Left forelimb (tissue), 1 donor: ENCODE measurements around the gene FOXRED1.
"Not testable (repeated sequence)": the region's sequence is repeated elsewhere in the genome, so short reads cannot be mapped to it uniquely, and the experiment has no call there.

Experiments used
- DNase-seq: peaks from one replicate; pipeline ENCODE4 v3.0.0-alpha.2; 2018; ENCODE audit warnings: low spot score

FOXRED1 gene

GRCh38 chr11:126277322-126277721, 8.4 kb downstream of the FOXRED1 start:
- DNase-seq = peak; percentile 25

- no peak for DNase-seq
These were observed 8.8 kb downstream of the FOXRED1 start for GRCh38 chr11:126277780-126278179.

GRCh38 chr11:126279191-126279590, 10.2 kb downstream of the FOXRED1 start:
- DNase-seq = peak; percentile 9

GRCh38 chr11:126280595-126280994, 11.6 kb downstream of the FOXRED1 start:
- no peak for DNase-seq

GRCh38 chr11:126281245-126281644, 12.3 kb downstream of the FOXRED1 start:
- no peak for DNase-seq

- peak; percentile 50 for DNase-seq
These were observed 12.8 kb downstream of the FOXRED1 start for GRCh38 chr11:126281666-126282175.

- peak; percentile 76 for DNase-seq
These were observed 13.4 kb downstream of the FOXRED1 start for GRCh38 chr11:126282361-126282735.

- peak; percentile 85 for DNase-seq
These were observed 14.0 kb downstream of the FOXRED1 start, which contains the start of gene TIRAP for GRCh38 chr11:126282736-126283591. TIRAP (plus strand) TSS chr11:126283093; CDS start chr11:126290895, 7,802 bp downstream.

- no peak for DNase-seq
These were observed 15.9 kb downstream of the FOXRED1 start for GRCh38 chr11:126284829-126285228.

GRCh38 chr11:126288237-126288636, 19.3 kb downstream of the FOXRED1 start:
- no peak for DNase-seq

GRCh38 chr11:126290887-126291286, 21.9 kb downstream of the FOXRED1 start:
- DNase-seq = no peak

- no peak for DNase-seq
These were observed 24.8 kb downstream of the FOXRED1 start for GRCh38 chr11:126293726-126294125.

- no peak for DNase-seq
These were observed 28.1 kb downstream of the FOXRED1 start for GRCh38 chr11:126297004-126297403.

GRCh38 chr11:126303623-126304456, 34.9 kb downstream of the FOXRED1 start, which contains the start of gene DCPS:
DCPS (plus strand) TSS chr11:126304060; CDS start chr11:126304081, 21 bp downstream.
- DNase-seq = peak; percentile 96

GRCh38 chr11:126304457-126305075, 35.6 kb downstream of the FOXRED1 start:
- no peak for DNase-seq

- no peak for DNase-seq
These were observed 36.7 kb downstream of the FOXRED1 start for GRCh38 chr11:126305699-126306098.

- DNase-seq = no peak
These were observed 38.8 kb downstream of the FOXRED1 start for GRCh38 chr11:126307706-126308105.

GRCh38 chr11:126308271-126308671, 39.3 kb downstream of the FOXRED1 start:
- no peak for DNase-seq

- DNase-seq = not testable (repeated sequence)
These were observed 39.8 kb downstream of the FOXRED1 start for GRCh38 chr11:126308771-126309170.

- peak; percentile 81 for DNase-seq
These were observed 41.4 kb downstream of the FOXRED1 start for GRCh38 chr11:126310200-126310991.

- DNase-seq = no peak
These were observed 42.0 kb downstream of the FOXRED1 start for GRCh38 chr11:126310992-126311310.
